Keratinocyte (primary cell): Measurements from ENCODE around the gene WDR49. TPM values are rescaled to one million over a fixed set of nuclear protein-coding genes. Genes with fewer than 3 reads are reported as not detected.

Source experiments
- DNase-seq: peaks from one replicate; pipeline ENCODE4 v3.0.0-alpha.2; 2011; ENCODE audit warnings: low read depth, missing footprints, low spot score
- FAIRE-seq: peaks from 2 replicates; lab custom pipeline; 2011; peaks lifted over from hg19 to GRCh38; lab: Jason Lieb, UNC
- H2AFZ ChIP-seq: 2 replicates; pipeline ENCODE4 v1.6.0; 2012; ENCODE audit warnings: low read length, control low read depth, inconsistent platforms; ENCODE audit not compliant: control insufficient read depth
- H3K27ac ChIP-seq: 2 replicates; pipeline ENCODE4 v1.5.1; 2011; ENCODE audit warnings: low read length; ENCODE audit not compliant: control insufficient read depth, insufficient read depth
- H3K27me3 ChIP-seq: 3 replicates; pipeline ENCODE4 v1.6.0; 2011; ENCODE audit warnings: low read length; ENCODE audit not compliant: control insufficient read depth, insufficient read depth; ENCODE audit errors: extremely low read depth
- H3K36me3 ChIP-seq, 2 experiments: 2 replicates in 1 of 2; 3 replicates in 1 of 2; pipeline ENCODE4 v1.5.1; 2011; ENCODE audit warnings: low read length in 2 of 2, mild to moderate bottlenecking in 1 of 2; ENCODE audit not compliant: control insufficient read depth in 2 of 2, insufficient read depth in 2 of 2; ENCODE audit errors: extremely low read depth in 1 of 2
- H3K4me1 ChIP-seq: 3 replicates; pipeline ENCODE4 v1.5.1; 2011; ENCODE audit warnings: low read length; ENCODE audit not compliant: control insufficient read depth, insufficient read depth; ENCODE audit errors: extremely low read depth
- H3K4me2 ChIP-seq: 3 replicates; pipeline ENCODE4 v1.6.0; 2011; ENCODE audit warnings: low read depth, low read length; ENCODE audit not compliant: control insufficient read depth, insufficient read depth; ENCODE audit errors: extremely low read depth
- H3K4me3 ChIP-seq, 3 experiments: fragments of 200-600 bp in 1 of 3; sonication (generic) in 1 of 3; 2 replicates in 2 of 3; 3 replicates in 1 of 3; pipeline ENCODE4 v1.5.1; 2011 to 2016; ENCODE audit warnings: low read length in 3 of 3, mild to moderate bottlenecking in 3 of 3, control low read depth in 2 of 3, inconsistent platforms in 1 of 3, low read depth in 1 of 3, mixed read lengths in 1 of 3, mixed run types in 1 of 3, moderate library complexity in 1 of 3; ENCODE audit not compliant: control insufficient read depth in 2 of 3, insufficient read depth in 2 of 3; ENCODE audit errors: extremely low read depth in 1 of 3
- H3K79me2 ChIP-seq: 2 replicates; pipeline ENCODE4 v1.6.0; 2012; ENCODE audit warnings: low read length; ENCODE audit not compliant: control insufficient read depth, insufficient read depth
- H3K9ac ChIP-seq: 3 replicates; pipeline ENCODE4 v1.6.0; 2011; ENCODE audit warnings: low read length; ENCODE audit not compliant: control insufficient read depth, insufficient read depth; ENCODE audit errors: extremely low read depth
- H3K9me1 ChIP-seq: 3 replicates; pipeline ENCODE4 v1.6.0; 2011; ENCODE audit warnings: low read length; ENCODE audit not compliant: control insufficient read depth, insufficient read depth; ENCODE audit errors: extremely low read depth
- H3K9me3 ChIP-seq: 2 replicates; pipeline ENCODE4 v1.5.1; 2012; ENCODE audit warnings: low read depth, low read length; ENCODE audit not compliant: control insufficient read depth
- H4K20me1 ChIP-seq: 3 replicates; pipeline ENCODE4 v1.6.0; 2011; ENCODE audit warnings: low read length; ENCODE audit not compliant: control insufficient read depth, insufficient read depth; ENCODE audit errors: extremely low read depth
- EZH2 ChIP-seq: IDR thresholded peaks from one replicate; pipeline ENCODE4 v1.6.1; 2012; ENCODE audit warnings: inconsistent platforms, mild to moderate bottlenecking, low read length, moderate library complexity
- dilution Hi-C: fragments of 300-500 bp; cut with MboI; formaldehyde crosslinking; loops from one replicate; pipeline ENCODE4 v1.7.0; 2020; ENCODE audit warnings: low sequenced_read_pairs; ENCODE audit not compliant: extremely low pct_ligation_motif_present
- polyA minus RNA-seq, 3 experiments: library from RNA; depleted of rRNA, polyadenylated mRNA; stranded (reverse); fragments of >200 nt; gene quantifications; 1 replicate in 1 of 3; 2 replicates in 1 of 3; 3 replicates in 1 of 3; pipeline ENCODE4 v1.2.3, GENCODE V29; 2011
- polyA plus RNA-seq, 5 experiments: library from polyadenylated mRNA; depleted of rRNA in 3 of 5; stranded (reverse) in 3 of 5; stranded (forward) in 1 of 5; unstranded in 1 of 5; fragments of >200 nt; gene quantifications; 1 replicate in 1 of 5; 2 replicates in 3 of 5; 3 replicates in 1 of 5; pipeline versions ENCODE4 v1.2.1 to v1.2.3, GENCODE V29; 2011 to 2012; ENCODE audit warnings: missing spikeins in 2 of 5, low read depth in 1 of 5, low replicate concordance in 1 of 5
- TF ChIP-seq, protein P1 (sequence below), 3 experiments: IDR thresholded peaks in 1 of 3; conservative IDR thresholded peaks in 1 of 3; optimal IDR thresholded peaks in 1 of 3; 2 replicates in 2 of 3; 3 replicates in 1 of 3; pipeline versions ENCODE3 to v1.5.1; 2011; ENCODE audit warnings: low read length in 3 of 3, mild to moderate bottlenecking in 3 of 3, moderate library complexity in 2 of 3, control low read depth in 1 of 3, inconsistent platforms in 1 of 3; ENCODE audit not compliant: insufficient read depth in 2 of 3; ENCODE audit errors: extremely low read depth in 1 of 3

WDR49 gene
- polyA plus RNA-seq (0.01 TPM in 1 of 3 replicates, not detected in the others), polyA minus RNA-seq (0.16 TPM in 1 of 3 replicates, not detected in the others)
- not detected for polyA plus RNA-seq (2011; ENCODE audit: low read depth)
- polyA plus RNA-seq (2011; cell fraction: cytosol; rRNA removed) = not detected in 2 replicates
- polyA plus RNA-seq (2011; cell fraction: nucleus; rRNA removed) = 0.19 TPM in 1 of 2 replicates, not detected in the other
- polyA plus RNA-seq (2012; ENCODE audit: low replicate concordance) = not detected in 2 replicates
- not detected for polyA minus RNA-seq (2011; cell fraction: cytosol; rRNA and poly(A)+ RNA removed)
- polyA minus RNA-seq (2011; cell fraction: nucleus; rRNA and poly(A)+ RNA removed) = 1.4 TPM in 1 of 2 replicates, not detected in the other

DNA sequence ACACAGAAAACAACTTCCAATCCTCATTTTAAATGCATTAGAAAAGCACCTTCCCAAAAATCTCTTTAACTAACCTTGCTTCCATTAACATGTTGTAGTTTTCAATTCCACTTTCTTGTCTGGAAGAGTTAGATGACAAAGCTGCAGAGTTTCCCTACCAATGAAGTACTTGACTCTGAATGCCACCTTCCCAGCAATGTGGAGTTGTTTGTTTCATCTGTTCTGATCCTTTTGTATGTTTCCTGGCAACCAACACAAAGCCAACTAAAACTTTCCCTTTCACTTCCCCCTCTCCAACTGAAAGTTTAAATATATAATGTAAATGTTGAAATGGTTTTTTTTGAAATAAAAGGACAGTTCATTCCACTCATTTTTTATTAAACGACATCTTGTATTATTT, at the start of gene WDR49:
Gene WDR49 (minus strand): TSS at position 183 of the 400 bp plus-strand sequence. CDS start 517 bp downstream, outside the sequence.
- FAIRE-seq = no peak
- no peak within 1 kb of the TSS for H3K9ac ChIP-seq
- H3K9me3 ChIP-seq = no peaks in the 10 kb centered on the region
- TF ChIP-seq, protein P1, sequence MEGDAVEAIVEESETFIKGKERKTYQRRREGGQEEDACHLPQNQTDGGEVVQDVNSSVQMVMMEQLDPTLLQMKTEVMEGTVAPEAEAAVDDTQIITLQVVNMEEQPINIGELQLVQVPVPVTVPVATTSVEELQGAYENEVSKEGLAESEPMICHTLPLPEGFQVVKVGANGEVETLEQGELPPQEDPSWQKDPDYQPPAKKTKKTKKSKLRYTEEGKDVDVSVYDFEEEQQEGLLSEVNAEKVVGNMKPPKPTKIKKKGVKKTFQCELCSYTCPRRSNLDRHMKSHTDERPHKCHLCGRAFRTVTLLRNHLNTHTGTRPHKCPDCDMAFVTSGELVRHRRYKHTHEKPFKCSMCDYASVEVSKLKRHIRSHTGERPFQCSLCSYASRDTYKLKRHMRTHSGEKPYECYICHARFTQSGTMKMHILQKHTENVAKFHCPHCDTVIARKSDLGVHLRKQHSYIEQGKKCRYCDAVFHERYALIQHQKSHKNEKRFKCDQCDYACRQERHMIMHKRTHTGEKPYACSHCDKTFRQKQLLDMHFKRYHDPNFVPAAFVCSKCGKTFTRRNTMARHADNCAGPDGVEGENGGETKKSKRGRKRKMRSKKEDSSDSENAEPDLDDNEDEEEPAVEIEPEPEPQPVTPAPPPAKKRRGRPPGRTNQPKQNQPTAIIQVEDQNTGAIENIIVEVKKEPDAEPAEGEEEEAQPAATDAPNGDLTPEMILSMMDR (optimal IDR thresholded peaks at IDR 0.05 in 1 of 3, IDR thresholded peaks at IDR 0.05 in 1 of 3, conservative IDR thresholded peaks at IDR 0.05 in 1 of 3; ENCODE audit: extremely low read depth in 1 of 3, insufficient read depth in 2 of 3, low read length in 3 of 3) = no peak
- no peak for TF ChIP-seq EZH2
- no peaks in the 10 kb centered on the region for H4K20me1 ChIP-seq
- H3K79me2 ChIP-seq = no peaks in the 10 kb centered on the region
- H3K27ac ChIP-seq = no peak within 1 kb of the TSS
- H3K36me3 ChIP-seq = no peaks in the 10 kb centered on the region
- no peak for DNase-seq
- H3K4me2 ChIP-seq = no peak within 1 kb of the TSS
- no peaks in the 10 kb centered on the region for H3K9me1 ChIP-seq
- H3K4me3 ChIP-seq = no peak within 1 kb of the TSS
- H3K4me1 ChIP-seq = no peaks in the 10 kb centered on the region
- H3K27me3 ChIP-seq = no peaks in the 10 kb centered on the region
- no peak within 1 kb of the TSS for H2AFZ ChIP-seq
- dilution Hi-C loops = no loop called here

DNA sequence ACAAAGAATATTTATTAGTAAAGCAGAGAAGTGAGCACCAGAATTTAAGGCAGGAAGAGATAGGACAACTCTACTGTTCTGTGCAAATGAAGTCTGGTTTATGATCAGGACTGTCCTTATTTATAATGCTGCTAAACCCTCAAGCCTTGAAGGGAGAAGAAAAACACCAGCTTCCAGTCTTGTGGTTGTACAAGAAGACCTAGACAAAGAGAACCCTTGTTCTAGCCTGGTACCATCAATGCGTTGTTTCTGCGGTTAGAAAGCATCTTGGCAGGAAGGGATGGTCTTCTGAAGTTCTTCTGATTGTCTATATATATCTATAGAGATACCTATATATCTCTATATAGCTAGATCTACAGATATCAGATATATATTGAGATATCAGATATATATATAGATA, 47.2 kb upstream of the WDR49 start:
- peaks cover 33% of the 10 kb centered on the region for H3K79me2 ChIP-seq
- DNase-seq (no peak), FAIRE-seq (no peak)
- H3K27me3 ChIP-seq = no peaks in the 10 kb centered on the region
- peaks cover 3 to 4% of the 10 kb centered on the region in 2 experiments for H3K36me3 ChIP-seq
- no peak overlapping the region for H3K9ac ChIP-seq
- no peak overlapping the region for H3K4me3 ChIP-seq
- no peaks in the 10 kb centered on the region for H3K9me1 ChIP-seq
- H3K4me1 ChIP-seq = no peaks in the 10 kb centered on the region
- no peaks in the 10 kb centered on the region for H4K20me1 ChIP-seq
- no peaks in the 10 kb centered on the region for H3K9me3 ChIP-seq
- H3K27ac ChIP-seq = no peak overlapping the region
- TF ChIP-seq, protein P1 (optimal IDR thresholded peaks at IDR 0.05 in 1 of 3, IDR thresholded peaks at IDR 0.05 in 1 of 3, conservative IDR thresholded peaks at IDR 0.05 in 1 of 3; ENCODE audit: extremely low read depth in 1 of 3, insufficient read depth in 2 of 3, low read length in 3 of 3) = no peak
- no peak for TF ChIP-seq EZH2
- H2AFZ ChIP-seq = no peak overlapping the region
- dilution Hi-C loops = no loop called here
- no peak overlapping the region for H3K4me2 ChIP-seq
